Measurements from ENCODE around the gene RORB.

Gene RORB

GRCh38 chr9:74589576-74589975 is 92.4 kb downstream of the RORB start:
- Histone ChIP-seq H3K4me2 (ENCODE audit: low read depth, low read length) (no peak overlapping the region), H2AFZ (ENCODE audit: low read length) (no peak overlapping the region), H3K4me3 (ENCODE audit: low read length) (no peak overlapping the region), H3K9me2 (replicated peaks; ENCODE audit: insufficient read depth, low read length) (no peaks in the 10 kb centered on the region), H3K27ac (ENCODE audit: low read length) (no peak overlapping the region), H3K27me3 (replicated peaks; ENCODE audit: insufficient read depth, low read length) (no peaks in the 10 kb centered on the region), H4K20me1 (ENCODE audit: insufficient read depth, low read length) (no peaks in the 10 kb centered on the region), H3K4me1 (ENCODE audit: low read length) (no peaks in the 10 kb centered on the region), H3K9me3 (replicated peaks; ENCODE audit: insufficient read depth, low read length) (no peaks in the 10 kb centered on the region), H3K9ac (ENCODE audit: low read length) (no peak overlapping the region), H3K79me2 (ENCODE audit: low read length) (no peaks in the 10 kb centered on the region), H3K36me3 (replicated peaks; ENCODE audit: insufficient read depth, low read length) (no peaks in the 10 kb centered on the region), H3F3A (ENCODE audit: insufficient read depth, low read length) (no peaks in the 10 kb centered on the region)
- TF ChIP-seq EZH2 (optimal IDR thresholded peaks at IDR 0.05; ENCODE audit: low read depth, low read length): no peak
- no peak for TF ChIP-seq EZH2phosphoT487 (IDR thresholded peaks at IDR 0.05; ENCODE audit: low read length)
- TF ChIP-seq, protein P1, sequence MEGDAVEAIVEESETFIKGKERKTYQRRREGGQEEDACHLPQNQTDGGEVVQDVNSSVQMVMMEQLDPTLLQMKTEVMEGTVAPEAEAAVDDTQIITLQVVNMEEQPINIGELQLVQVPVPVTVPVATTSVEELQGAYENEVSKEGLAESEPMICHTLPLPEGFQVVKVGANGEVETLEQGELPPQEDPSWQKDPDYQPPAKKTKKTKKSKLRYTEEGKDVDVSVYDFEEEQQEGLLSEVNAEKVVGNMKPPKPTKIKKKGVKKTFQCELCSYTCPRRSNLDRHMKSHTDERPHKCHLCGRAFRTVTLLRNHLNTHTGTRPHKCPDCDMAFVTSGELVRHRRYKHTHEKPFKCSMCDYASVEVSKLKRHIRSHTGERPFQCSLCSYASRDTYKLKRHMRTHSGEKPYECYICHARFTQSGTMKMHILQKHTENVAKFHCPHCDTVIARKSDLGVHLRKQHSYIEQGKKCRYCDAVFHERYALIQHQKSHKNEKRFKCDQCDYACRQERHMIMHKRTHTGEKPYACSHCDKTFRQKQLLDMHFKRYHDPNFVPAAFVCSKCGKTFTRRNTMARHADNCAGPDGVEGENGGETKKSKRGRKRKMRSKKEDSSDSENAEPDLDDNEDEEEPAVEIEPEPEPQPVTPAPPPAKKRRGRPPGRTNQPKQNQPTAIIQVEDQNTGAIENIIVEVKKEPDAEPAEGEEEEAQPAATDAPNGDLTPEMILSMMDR (IDR thresholded peaks at IDR 0.05; ENCODE audit: low read length): no peak
- DNase-seq: no peak

DNA sequence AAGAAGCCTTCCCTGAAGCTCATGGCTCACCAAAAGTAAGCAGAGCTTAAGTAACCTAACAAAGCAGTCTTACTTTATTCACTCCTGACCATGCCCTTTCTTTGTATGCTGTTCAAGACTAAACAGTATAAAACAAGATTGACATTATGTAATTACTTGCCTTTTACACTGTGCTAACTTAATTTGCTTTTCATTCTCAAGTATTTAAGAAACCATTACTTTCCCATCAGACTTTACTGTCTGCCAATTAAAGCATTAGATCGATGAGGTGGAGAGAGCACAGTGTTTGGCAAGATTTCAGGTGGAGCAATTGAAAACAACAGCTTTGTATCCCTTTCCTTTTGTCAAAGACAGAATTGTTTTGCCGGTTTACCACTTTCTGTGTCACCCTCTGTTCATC is 98.2 kb downstream of the RORB start:
- DNase-seq: no peak
- H2AFZ ChIP-seq (ENCODE audit: low read length): no peak overlapping the region
- H4K20me1 ChIP-seq (ENCODE audit: insufficient read depth, low read length): no peaks in the 10 kb centered on the region
- no peaks in the 10 kb centered on the region for H3K9me2 ChIP-seq (replicated peaks; ENCODE audit: insufficient read depth, low read length)
- H3K36me3 ChIP-seq (replicated peaks; ENCODE audit: insufficient read depth, low read length): no peaks in the 10 kb centered on the region
- no peaks in the 10 kb centered on the region for H3K27me3 ChIP-seq (replicated peaks; ENCODE audit: insufficient read depth, low read length)
- H3K4me2 ChIP-seq (ENCODE audit: low read depth, low read length): no peak overlapping the region
- TF ChIP-seq EZH2 (optimal IDR thresholded peaks at IDR 0.05; ENCODE audit: low read depth, low read length) (no peak), EZH2phosphoT487 (IDR thresholded peaks at IDR 0.05; ENCODE audit: low read length) (no peak)
- TF ChIP-seq, protein P1 (IDR thresholded peaks at IDR 0.05; ENCODE audit: low read length): no peak
- H3K4me1 ChIP-seq (ENCODE audit: low read length): no peaks in the 10 kb centered on the region
- no peak overlapping the region for H3K4me3 ChIP-seq (ENCODE audit: low read length)
- H3F3A ChIP-seq (ENCODE audit: insufficient read depth, low read length): no peaks in the 10 kb centered on the region
- H3K9me3 ChIP-seq (replicated peaks; ENCODE audit: insufficient read depth, low read length): no peaks in the 10 kb centered on the region
- H3K79me2 ChIP-seq (ENCODE audit: low read length): no peaks in the 10 kb centered on the region
- no peak overlapping the region for H3K27ac ChIP-seq (ENCODE audit: low read length)
- no peak overlapping the region for H3K9ac ChIP-seq (ENCODE audit: low read length)

DNA sequence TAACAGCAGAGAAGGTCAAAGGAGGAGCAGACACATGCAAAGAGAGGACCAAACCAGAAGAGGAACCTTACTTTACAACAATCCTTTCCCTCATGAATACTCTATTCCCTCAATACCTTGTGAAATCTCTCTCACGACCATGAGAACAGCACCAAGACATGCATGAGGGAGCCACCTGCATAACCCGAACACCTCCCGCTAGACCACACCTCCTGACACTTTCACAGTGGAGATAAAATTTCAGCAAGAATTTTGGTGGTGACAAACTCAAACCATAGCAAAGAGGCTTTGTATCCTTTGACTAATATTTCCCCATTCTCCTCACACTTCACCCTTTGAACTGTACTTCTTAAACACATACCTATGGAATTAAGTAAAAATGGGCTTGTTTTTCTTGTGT is 101.7 kb downstream of the RORB start:
- H2AFZ ChIP-seq (ENCODE audit: low read length): no peak overlapping the region
- DNase-seq: no peak
- TF ChIP-seq EZH2phosphoT487 (IDR thresholded peaks at IDR 0.05; ENCODE audit: low read length) (no peak), EZH2 (optimal IDR thresholded peaks at IDR 0.05; ENCODE audit: low read depth, low read length) (no peak)
- TF ChIP-seq, protein P1 (IDR thresholded peaks at IDR 0.05; ENCODE audit: low read length): no peak
- no peak overlapping the region for H3K4me3 ChIP-seq (ENCODE audit: low read length)
- no peak overlapping the region for H3K4me2 ChIP-seq (ENCODE audit: low read depth, low read length)
- no peaks in the 10 kb centered on the region for H4K20me1 ChIP-seq (ENCODE audit: insufficient read depth, low read length)
- no peaks in the 10 kb centered on the region for H3K79me2 ChIP-seq (ENCODE audit: low read length)
- no peaks in the 10 kb centered on the region for H3K9me2 ChIP-seq (replicated peaks; ENCODE audit: insufficient read depth, low read length)
- H3K36me3 ChIP-seq (replicated peaks; ENCODE audit: insufficient read depth, low read length): no peaks in the 10 kb centered on the region
- H3F3A ChIP-seq (ENCODE audit: insufficient read depth, low read length): no peaks in the 10 kb centered on the region
- H3K9me3 ChIP-seq (replicated peaks; ENCODE audit: insufficient read depth, low read length): no peaks in the 10 kb centered on the region
- H3K27ac ChIP-seq (ENCODE audit: low read length): no peak overlapping the region
- no peaks in the 10 kb centered on the region for H3K4me1 ChIP-seq (ENCODE audit: low read length)
- no peak overlapping the region for H3K9ac ChIP-seq (ENCODE audit: low read length)
- H3K27me3 ChIP-seq (replicated peaks; ENCODE audit: insufficient read depth, low read length): no peaks in the 10 kb centered on the region

All from MM.1S (cell line).